GM18526 (cell line): ENCODE measurements around the gene LNP1.

Experiments used
- POLR2A ChIP-seq: IDR thresholded peaks from 3 replicates; pipeline ENCODE4 v1.6.1; 2011; ENCODE audit not compliant: insufficient read length; ENCODE audit errors: extremely low read depth

LNP1 gene

GRCh38 chr3:100486808-100487207 lies 85.5 kb downstream of the LNP1 start:
- TF ChIP-seq POLR2A: no peak

- TF ChIP-seq POLR2A: no peak
Observed at GRCh38 chr3:100489118-100489517, 87.8 kb downstream of the LNP1 start.

- TF ChIP-seq POLR2A: peak; percentile 31
Observed at GRCh38 chr3:100492059-100493006, 91.0 kb downstream of the LNP1 start, which contains the start of gene TMEM45A. Gene TMEM45A (plus strand): TSS chr3:100492619. CDS start chr3:100555212, 62,593 bp downstream.

GRCh38 chr3:100496711-100497261 lies 95.4 kb downstream of the LNP1 start:
- no peak for TF ChIP-seq POLR2A

- no peak for TF ChIP-seq POLR2A
Observed at GRCh38 chr3:100499651-100500050, 98.3 kb downstream of the LNP1 start.

- no peak for TF ChIP-seq POLR2A
Observed at GRCh38 chr3:100500320-100500880, 99.1 kb downstream of the LNP1 start.

GRCh38 chr3:100503448-100503847 lies 102.1 kb downstream of the LNP1 start:
- TF ChIP-seq POLR2A: no peak
